ENCODE data around the gene PRPSAP1.

Gene PRPSAP1

GRCh38 chr17:76264755-76265623 lies 88.7 kb downstream of the PRPSAP1 start, which contains the start of gene UBALD2:
UBALD2 (plus strand) TSS chr17:76265348; CDS start chr17:76265506, 158 bp downstream.
- Mint-ChIP-seq H3K4me3 (peak within 1 kb of the TSS; percentile 91), H3K27me3 (no peaks in the 10 kb centered on the region), H3K36me3 (ENCODE audit: low read depth) (peaks cover 30% of the 10 kb centered on the region), H3K4me1 (ENCODE audit: low read depth) (peaks cover 64% of the 10 kb centered on the region), H3K9me3 (no peaks in the 10 kb centered on the region), H3K27ac (peak within 1 kb of the TSS; percentile 93)

- H3K27me3 Mint-ChIP-seq, result no peaks in the 10 kb centered on the region
- H3K27ac Mint-ChIP-seq, result peak overlapping the region; percentile 93
- H3K36me3 Mint-ChIP-seq (ENCODE audit: low read depth), result peaks cover 26% of the 10 kb centered on the region
- peak overlapping the region; percentile 79 for H3K4me3 Mint-ChIP-seq
- peaks cover 58% of the 10 kb centered on the region for H3K4me1 Mint-ChIP-seq (ENCODE audit: low read depth)
- no peaks in the 10 kb centered on the region for H3K9me3 Mint-ChIP-seq
These were observed 89.3 kb downstream of the PRPSAP1 start for GRCh38 chr17:76264425-76264754.

- H3K27ac Mint-ChIP-seq, result peak overlapping the region; percentile 93
- peaks cover 54% of the 10 kb centered on the region for H3K4me1 Mint-ChIP-seq (ENCODE audit: low read depth)
- no peaks in the 10 kb centered on the region for H3K9me3 Mint-ChIP-seq
- H3K27me3 Mint-ChIP-seq, result no peaks in the 10 kb centered on the region
- peaks cover 21% of the 10 kb centered on the region for H3K36me3 Mint-ChIP-seq (ENCODE audit: low read depth)
- peak overlapping the region; percentile 79 for H3K4me3 Mint-ChIP-seq
These were observed 89.8 kb downstream of the PRPSAP1 start for GRCh38 chr17:76263896-76264295.

GRCh38 chr17:76262732-76263344 lies 90.9 kb downstream of the PRPSAP1 start:
- peaks cover 43% of the 10 kb centered on the region for H3K4me1 Mint-ChIP-seq (ENCODE audit: low read depth)
- no peaks in the 10 kb centered on the region for H3K27me3 Mint-ChIP-seq
- H3K36me3 Mint-ChIP-seq (ENCODE audit: low read depth), result peaks cover 14% of the 10 kb centered on the region
- H3K27ac Mint-ChIP-seq, result peak overlapping the region; percentile 93
- H3K4me3 Mint-ChIP-seq, result peak overlapping the region; percentile 63
- no peaks in the 10 kb centered on the region for H3K9me3 Mint-ChIP-seq

- Mint-ChIP-seq H3K27ac (peak overlapping the region; percentile 93), H3K36me3 (ENCODE audit: low read depth) (peaks cover 5% of the 10 kb centered on the region), H3K4me1 (ENCODE audit: low read depth) (peaks cover 43% of the 10 kb centered on the region), H3K4me3 (no peak overlapping the region), H3K9me3 (no peaks in the 10 kb centered on the region), H3K27me3 (no peaks in the 10 kb centered on the region)
These were observed 92.1 kb downstream of the PRPSAP1 start for GRCh38 chr17:76261421-76262215.

GRCh38 chr17:76260669-76261068 lies 93.0 kb downstream of the PRPSAP1 start:
- Mint-ChIP-seq H3K27ac (no peak overlapping the region), H3K36me3 (ENCODE audit: low read depth) (no peaks in the 10 kb centered on the region), H3K27me3 (no peaks in the 10 kb centered on the region), H3K9me3 (no peaks in the 10 kb centered on the region), H3K4me3 (no peak overlapping the region), H3K4me1 (ENCODE audit: low read depth) (peaks cover 52% of the 10 kb centered on the region)

- no peaks in the 10 kb centered on the region for H3K27me3 Mint-ChIP-seq
- H3K4me3 Mint-ChIP-seq, result no peak overlapping the region
- peaks cover 57% of the 10 kb centered on the region for H3K4me1 Mint-ChIP-seq (ENCODE audit: low read depth)
- no peak overlapping the region for H3K27ac Mint-ChIP-seq
- H3K9me3 Mint-ChIP-seq, result no peaks in the 10 kb centered on the region
- H3K36me3 Mint-ChIP-seq (ENCODE audit: low read depth), result no peaks in the 10 kb centered on the region
These were observed 93.5 kb downstream of the PRPSAP1 start for GRCh38 chr17:76260220-76260619.

Data from stimulated activated naive CD8-positive, alpha-beta T cell treated with anti-CD3 and anti-CD28 coated beads, Interleukin-15, Interleukin-2, amounts not matched to agents 100 ng/mL and 50 ng/mL, for 24 hours (primary cell).